Measurements from ENCODE around the gene NXT1.

- TF ChIP-seq CTCF (conservative IDR thresholded peaks at IDR 0.05) (no peak), ZFX (IDR thresholded peaks at IDR 0.05) (no peak)
Measured at GRCh38 chr20:23302801-23303200, 47.8 kb upstream of the NXT1 start.

All from C4-2B (cell line).